ENCODE measurements around the gene TARS1.
A peak's percentile ranks its signal among the peaks of the same experiment; 100 is the strongest.

Gene TARS1

GRCh38 chr5:33440482-33441240 is at the start of gene TARS1:
TSS of gene TARS1 (plus strand) at chr5:33440965. CDS start at chr5:33441087, 122 bp downstream.
- no peak for TF ChIP-seq CTCF (IDR thresholded peaks at IDR 0.05; ENCODE audit: extremely low read depth, missing control alignments)
- DNase-seq (ENCODE audit: low spot score), result peak; percentile 92

GRCh38 chr5:33398501-33398900 is 42.3 kb upstream of the TARS1 start:
- DNase-seq (ENCODE audit: low spot score), result no peak
- no peak for TF ChIP-seq CTCF (IDR thresholded peaks at IDR 0.05; ENCODE audit: extremely low read depth, missing control alignments)

- no peak for DNase-seq (ENCODE audit: low spot score)
- no peak for TF ChIP-seq CTCF (IDR thresholded peaks at IDR 0.05; ENCODE audit: extremely low read depth, missing control alignments)
Observed at GRCh38 chr5:33400675-33401074, 40.1 kb upstream of the TARS1 start.

- DNase-seq (ENCODE audit: low spot score), result no peak
Observed at GRCh38 chr5:33401482-33402390, 39.0 kb upstream of the TARS1 start.

GRCh38 chr5:33403187-33403586 is 37.6 kb upstream of the TARS1 start:
- DNase-seq (ENCODE audit: low spot score), result no peak
- no peak for TF ChIP-seq CTCF (IDR thresholded peaks at IDR 0.05; ENCODE audit: extremely low read depth, missing control alignments)

More at GRCh38 chr5:33401482-33402390, 39.0 kb upstream of the TARS1 start:
- TF ChIP-seq CTCF (IDR thresholded peaks at IDR 0.05; ENCODE audit: extremely low read depth, missing control alignments), result no peak

GRCh38 chr5:33408816-33409215 is 31.9 kb upstream of the TARS1 start:
- no peak for TF ChIP-seq CTCF (IDR thresholded peaks at IDR 0.05; ENCODE audit: extremely low read depth, missing control alignments)

More at GRCh38 chr5:33408816-33409215, 31.9 kb upstream of the TARS1 start:
- no peak for DNase-seq (ENCODE audit: low spot score)

Measured in GM20000 (cell line).